ENCODE results near the gene POM121L2.

POM121L2 gene

DNA sequence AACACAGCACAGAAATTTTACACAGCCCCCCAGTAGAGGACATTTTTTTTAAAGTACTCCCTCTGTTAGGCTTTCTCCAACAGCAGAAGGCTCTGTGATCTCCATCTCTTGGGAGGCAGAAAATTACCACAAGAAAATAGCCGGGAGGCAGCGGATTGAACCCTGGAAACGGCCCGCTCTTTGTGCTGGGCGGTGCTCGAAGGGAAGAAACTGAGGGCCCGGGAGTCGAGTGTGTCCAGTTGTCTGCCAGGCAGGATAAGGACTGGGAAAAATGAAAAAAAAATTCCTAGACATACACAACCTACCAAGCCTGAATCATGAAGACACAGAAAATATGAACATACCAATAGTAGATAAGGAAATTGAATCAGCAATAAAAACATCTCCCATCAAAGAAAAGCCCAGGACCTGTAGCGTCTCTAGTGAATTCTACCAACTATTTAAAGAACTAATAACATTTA, 31.5 kb downstream of the POM121L2 start:
- in situ Hi-C loops (cut with HindIII; ENCODE audit: low sequenced_read_pairs) = no loop called here
- no peak for DNase-seq (ENCODE audit: low read depth)
- peak overlapping the region; percentile 39 for H3K4me3 ChIP-seq (ENCODE audit: low read depth, low read length)
- TF ChIP-seq, protein P1, sequence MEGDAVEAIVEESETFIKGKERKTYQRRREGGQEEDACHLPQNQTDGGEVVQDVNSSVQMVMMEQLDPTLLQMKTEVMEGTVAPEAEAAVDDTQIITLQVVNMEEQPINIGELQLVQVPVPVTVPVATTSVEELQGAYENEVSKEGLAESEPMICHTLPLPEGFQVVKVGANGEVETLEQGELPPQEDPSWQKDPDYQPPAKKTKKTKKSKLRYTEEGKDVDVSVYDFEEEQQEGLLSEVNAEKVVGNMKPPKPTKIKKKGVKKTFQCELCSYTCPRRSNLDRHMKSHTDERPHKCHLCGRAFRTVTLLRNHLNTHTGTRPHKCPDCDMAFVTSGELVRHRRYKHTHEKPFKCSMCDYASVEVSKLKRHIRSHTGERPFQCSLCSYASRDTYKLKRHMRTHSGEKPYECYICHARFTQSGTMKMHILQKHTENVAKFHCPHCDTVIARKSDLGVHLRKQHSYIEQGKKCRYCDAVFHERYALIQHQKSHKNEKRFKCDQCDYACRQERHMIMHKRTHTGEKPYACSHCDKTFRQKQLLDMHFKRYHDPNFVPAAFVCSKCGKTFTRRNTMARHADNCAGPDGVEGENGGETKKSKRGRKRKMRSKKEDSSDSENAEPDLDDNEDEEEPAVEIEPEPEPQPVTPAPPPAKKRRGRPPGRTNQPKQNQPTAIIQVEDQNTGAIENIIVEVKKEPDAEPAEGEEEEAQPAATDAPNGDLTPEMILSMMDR (IDR thresholded peaks at IDR 0.05; ENCODE audit: low read depth, low read length, missing control alignments) = no peak

GRCh38 chr6:27280064-27280539, 32.0 kb downstream of the POM121L2 start:
- H3K4me3 ChIP-seq (ENCODE audit: low read depth, low read length) = peak overlapping the region; percentile 39
- TF ChIP-seq, protein P1 (IDR thresholded peaks at IDR 0.05; ENCODE audit: low read depth, low read length, missing control alignments) = no peak
- no peak for DNase-seq (ENCODE audit: low read depth)
- in situ Hi-C loops (cut with HindIII; ENCODE audit: low sequenced_read_pairs) = no loop called here

DNA sequence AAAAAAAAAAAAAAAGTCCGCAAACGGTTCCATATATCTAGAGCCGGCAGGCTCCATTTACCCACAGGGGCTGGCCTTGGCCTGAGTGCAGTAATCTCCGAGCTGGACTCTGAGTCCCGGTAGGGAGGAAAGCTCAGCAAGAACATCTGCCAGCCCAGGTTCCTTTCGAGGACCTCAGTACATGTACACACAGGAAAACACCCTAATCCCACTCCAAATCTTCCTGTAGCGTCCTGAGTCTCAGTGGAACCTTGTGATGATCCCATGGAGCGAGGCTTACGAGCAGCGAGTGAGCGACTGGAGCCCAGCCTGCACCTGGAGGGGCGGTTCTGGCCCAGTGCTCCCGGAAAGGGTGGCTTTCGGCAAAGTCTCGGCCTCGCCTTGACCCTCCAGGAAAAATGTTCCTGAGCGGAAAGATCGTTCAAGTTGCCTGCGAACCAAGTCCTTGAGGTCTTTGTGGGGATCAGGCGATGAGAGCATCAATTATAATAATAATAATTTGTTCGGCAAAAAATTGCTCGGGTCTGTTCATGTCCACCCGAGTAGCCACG, 32.5 kb downstream of the POM121L2 start:
- DNase-seq (ENCODE audit: low read depth) = no peak
- in situ Hi-C loops (cut with HindIII; ENCODE audit: low sequenced_read_pairs) = no loop called here
- TF ChIP-seq, protein P1 (IDR thresholded peaks at IDR 0.05; ENCODE audit: low read depth, low read length, missing control alignments) = no peak
- peak overlapping the region; percentile 39 for H3K4me3 ChIP-seq (ENCODE audit: low read depth, low read length)

DNA sequence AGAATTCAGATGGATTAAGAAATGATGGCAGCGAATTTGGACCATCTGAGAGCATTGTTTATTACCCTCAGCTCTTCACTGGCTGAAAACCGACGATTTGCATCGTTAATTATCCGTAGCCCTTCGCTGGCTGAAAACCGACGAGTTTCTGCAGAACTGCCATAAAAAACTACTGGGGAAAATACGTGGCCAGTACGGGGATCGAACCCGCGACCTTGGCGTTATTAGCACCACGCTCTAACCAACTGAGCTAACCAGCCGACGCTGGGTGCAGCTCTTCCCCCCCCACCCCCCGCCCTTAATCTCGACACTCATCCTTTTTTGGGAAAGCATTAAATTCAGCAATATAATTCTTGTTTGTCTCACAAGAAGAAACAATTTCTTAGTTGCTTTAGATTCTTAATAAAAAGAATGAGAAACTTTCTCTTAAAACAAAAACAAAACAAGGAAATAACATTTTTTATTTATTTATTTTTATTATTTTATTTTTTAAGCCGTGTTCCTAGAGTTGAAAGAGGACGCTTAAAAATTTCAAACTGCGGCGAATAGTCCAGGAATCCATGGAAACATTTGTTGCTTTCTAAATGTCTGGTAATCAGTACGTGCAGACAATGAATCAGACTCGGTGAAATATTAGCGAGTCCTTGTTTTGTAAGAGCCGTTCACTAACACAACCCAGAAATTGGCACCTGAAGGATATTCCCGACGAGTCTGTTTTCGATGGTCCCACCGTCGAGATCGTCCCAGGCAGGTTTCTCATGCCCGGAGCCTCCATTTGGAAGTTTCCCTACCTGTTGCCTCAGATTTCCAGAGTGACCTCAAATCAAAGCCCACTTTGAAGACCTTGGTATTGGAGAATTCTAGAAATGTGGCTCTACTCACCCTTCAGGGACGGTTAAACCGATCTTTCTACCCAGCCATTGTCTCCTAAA, 36.8 kb downstream of the POM121L2 start:
- in situ Hi-C loops (cut with HindIII; ENCODE audit: low sequenced_read_pairs) = no loop called here
- TF ChIP-seq, protein P1 (IDR thresholded peaks at IDR 0.05; ENCODE audit: low read depth, low read length, missing control alignments) = no peak
- DNase-seq (ENCODE audit: low read depth) = no peak
- H3K4me3 ChIP-seq (ENCODE audit: low read depth, low read length) = no peak overlapping the region

DNA sequence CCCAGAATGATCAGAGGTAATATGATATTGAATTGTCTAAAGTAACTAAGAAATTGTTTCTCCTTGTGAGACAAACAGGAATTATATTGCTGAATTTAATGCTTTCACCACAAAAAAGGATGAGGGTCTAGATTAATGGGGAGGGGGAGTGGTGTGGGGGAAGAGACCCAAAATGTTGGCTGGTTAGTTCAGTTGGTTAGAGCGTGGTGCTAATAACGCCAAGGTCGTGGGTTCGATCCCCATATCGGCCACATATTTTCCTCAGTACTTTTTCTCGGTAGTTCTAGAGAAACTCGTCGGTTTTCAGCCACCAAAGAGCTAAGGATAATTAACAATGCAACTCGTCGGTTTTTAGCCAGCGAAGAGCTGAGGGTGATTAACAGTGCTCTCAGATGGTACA, 38.3 kb downstream of the POM121L2 start:
- DNase-seq (ENCODE audit: low read depth) = no peak
- in situ Hi-C loops (cut with HindIII; ENCODE audit: low sequenced_read_pairs) = no loop called here
- H3K4me3 ChIP-seq (ENCODE audit: low read depth, low read length) = no peak overlapping the region
- TF ChIP-seq, protein P1 (IDR thresholded peaks at IDR 0.05; ENCODE audit: low read depth, low read length, missing control alignments) = no peak

DNA sequence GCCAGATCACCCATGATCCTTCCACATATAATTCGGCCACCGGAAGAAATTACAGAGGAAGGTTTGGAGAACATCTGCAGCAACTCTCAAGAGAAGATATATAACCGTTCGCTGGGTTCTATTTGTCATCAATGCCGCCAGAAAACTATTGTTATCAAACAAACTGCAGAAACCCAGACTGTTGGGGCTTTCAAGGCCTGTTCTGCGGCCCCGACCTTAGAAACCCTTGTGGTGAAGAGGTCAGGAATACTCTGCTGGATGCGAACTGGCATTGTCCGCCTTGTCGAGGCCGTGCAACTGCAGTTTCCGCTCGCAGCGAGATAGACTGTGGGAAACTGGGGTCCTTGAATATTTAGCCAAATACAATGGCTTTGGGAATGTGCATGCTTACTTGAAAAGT, 43.3 kb downstream of the POM121L2 start:
- TF ChIP-seq, protein P1 (IDR thresholded peaks at IDR 0.05; ENCODE audit: low read depth, low read length, missing control alignments) = no peak
- in situ Hi-C loops (cut with HindIII; ENCODE audit: low sequenced_read_pairs) = no loop called here
- H3K4me3 ChIP-seq (ENCODE audit: low read depth, low read length) = no peak overlapping the region
- no peak for DNase-seq (ENCODE audit: low read depth)
